Epithelial cell of esophagus (primary cell): Measurements from ENCODE around the gene ANKFN1.

Experiments used
- DNase-seq: peaks from one replicate; pipeline ENCODE4 v3.0.0; 2010; ENCODE audit warnings: low read depth
- H3K4me3 ChIP-seq: 2 replicates; pipeline ENCODE4 v1.5.1; 2011; ENCODE audit warnings: mild to moderate bottlenecking, low read length, control low read depth
- CTCF ChIP-seq: IDR thresholded peaks from 2 replicates; pipeline ENCODE4 v1.5.1; 2011; ENCODE audit warnings: low read depth, mild to moderate bottlenecking, low read length, control low read depth, inconsistent platforms; ENCODE audit not compliant: insufficient read depth; ENCODE audit errors: missing control alignments

ANKFN1 gene

GRCh38 chr17:56292010-56292409 is 138.7 kb downstream of the ANKFN1 start:
- no peak for TF ChIP-seq CTCF
- H3K4me3 ChIP-seq = no peak overlapping the region
- peak; percentile 34 for DNase-seq

GRCh38 chr17:56292578-56292977 is 139.3 kb downstream of the ANKFN1 start:
- H3K4me3 ChIP-seq = no peak overlapping the region
- DNase-seq = no peak
- no peak for TF ChIP-seq CTCF

GRCh38 chr17:56297184-56297583 is 143.9 kb downstream of the ANKFN1 start:
- H3K4me3 ChIP-seq = no peak overlapping the region

DNA sequence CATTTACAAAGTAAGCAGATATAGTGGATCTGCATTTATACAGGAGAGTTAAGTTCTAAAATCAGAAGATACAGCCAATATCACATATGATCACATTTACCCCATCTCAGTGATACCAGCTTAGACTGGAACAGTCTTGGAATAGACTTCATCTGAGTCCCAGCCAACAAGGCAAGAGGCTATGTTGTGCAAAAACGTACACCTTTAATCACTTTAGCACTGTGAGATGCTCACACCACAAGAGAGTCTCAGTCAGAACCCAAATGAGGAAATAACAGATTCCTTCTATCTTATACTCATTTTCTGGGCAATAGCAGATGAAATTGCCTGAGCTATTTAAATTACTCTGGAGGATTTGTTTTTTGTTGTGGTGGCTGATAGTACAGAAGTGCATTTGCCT is 145.6 kb downstream of the ANKFN1 start:
- H3K4me3 ChIP-seq = no peak overlapping the region
- DNase-seq = no peak
- TF ChIP-seq CTCF = no peak

More at GRCh38 chr17:56297184-56297583, 143.9 kb downstream of the ANKFN1 start:
- no peak for DNase-seq
- no peak for TF ChIP-seq CTCF

GRCh38 chr17:56300144-56300543 is 146.9 kb downstream of the ANKFN1 start:
- no peak for DNase-seq
- no peak overlapping the region for H3K4me3 ChIP-seq
- TF ChIP-seq CTCF = no peak

- DNase-seq = no peak
- no peak overlapping the region for H3K4me3 ChIP-seq
- TF ChIP-seq CTCF = no peak
Observed at GRCh38 chr17:56305007-56305406, 151.7 kb downstream of the ANKFN1 start.

DNA sequence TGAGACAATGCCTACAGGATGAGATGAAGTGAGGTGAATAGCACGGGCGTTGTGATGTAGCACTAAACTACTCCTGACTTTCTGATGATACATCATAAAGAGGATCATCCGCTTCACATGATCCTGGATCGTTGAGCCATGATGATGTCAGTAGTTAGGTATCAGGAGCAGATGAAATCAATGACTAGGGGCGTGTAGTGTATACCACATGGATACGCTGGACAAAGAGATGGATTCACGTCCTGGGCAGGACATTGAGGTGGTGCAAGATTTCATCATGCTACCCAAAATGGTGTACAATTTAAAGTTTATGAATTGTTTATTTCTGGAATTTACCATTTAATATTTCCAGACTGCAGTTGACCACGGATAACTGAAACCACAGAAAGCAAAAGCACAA is 156.6 kb downstream of the ANKFN1 start:
- no peak for TF ChIP-seq CTCF
- no peak for DNase-seq

More for the DNA sequence above, 156.6 kb downstream of the ANKFN1 start:
- H3K4me3 ChIP-seq = no peak overlapping the region
